ENCODE measurements around the gene PRSS16.

PRSS16 gene

GRCh38 chr6:27286141-27286540 lies 38.6 kb downstream of the PRSS16 start:
- no peak for DNase-seq (ENCODE audit: low read depth)

GRCh38 chr6:27287751-27288135 lies 40.2 kb downstream of the PRSS16 start:
- no peak for DNase-seq (ENCODE audit: low read depth)

GRCh38 chr6:27288136-27289044 lies 40.9 kb downstream of the PRSS16 start:
- no peak for DNase-seq (ENCODE audit: low read depth)

- peak; percentile 51 for DNase-seq (ENCODE audit: low read depth)
These were observed 42.8 kb downstream of the PRSS16 start for GRCh38 chr6:27290065-27290849.

- no peak for DNase-seq (ENCODE audit: low read depth)
These were observed 43.3 kb downstream of the PRSS16 start for GRCh38 chr6:27290850-27291208.

GRCh38 chr6:27293436-27294098 lies 46.1 kb downstream of the PRSS16 start:
- DNase-seq (ENCODE audit: low read depth), result no peak

- no peak for DNase-seq (ENCODE audit: low read depth)
These were observed 46.9 kb downstream of the PRSS16 start for GRCh38 chr6:27294409-27294808.

GRCh38 chr6:27295301-27296079 lies 48.0 kb downstream of the PRSS16 start:
- no peak for DNase-seq (ENCODE audit: low read depth)

- DNase-seq (ENCODE audit: low read depth), result no peak
These were observed 48.7 kb downstream of the PRSS16 start for GRCh38 chr6:27296106-27296783.

GRCh38 chr6:27297484-27297856 lies 50.0 kb downstream of the PRSS16 start:
- no peak for DNase-seq (ENCODE audit: low read depth)

GRCh38 chr6:27297857-27298730 lies 50.6 kb downstream of the PRSS16 start:
- DNase-seq (ENCODE audit: low read depth), result no peak

GRCh38 chr6:27303613-27304272 lies 56.2 kb downstream of the PRSS16 start:
- no peak for DNase-seq (ENCODE audit: low read depth)
